K562 treated with DMSO at 1 percent for 4 hours (cell line): ENCODE measurements around the gene RSAD2. TPM values are rescaled to one million over a fixed set of nuclear protein-coding genes. Genes with fewer than 3 reads are reported as not detected.

ENCODE experiments used
- total RNA-seq: library from RNA; unstranded; fragments of 300-600 nt; gene quantifications from 2 replicates; pipeline ENCODE4 v1.2.3, GENCODE V29; 2022; ENCODE audit not compliant: insufficient read depth

The RSAD2 gene, protein sequence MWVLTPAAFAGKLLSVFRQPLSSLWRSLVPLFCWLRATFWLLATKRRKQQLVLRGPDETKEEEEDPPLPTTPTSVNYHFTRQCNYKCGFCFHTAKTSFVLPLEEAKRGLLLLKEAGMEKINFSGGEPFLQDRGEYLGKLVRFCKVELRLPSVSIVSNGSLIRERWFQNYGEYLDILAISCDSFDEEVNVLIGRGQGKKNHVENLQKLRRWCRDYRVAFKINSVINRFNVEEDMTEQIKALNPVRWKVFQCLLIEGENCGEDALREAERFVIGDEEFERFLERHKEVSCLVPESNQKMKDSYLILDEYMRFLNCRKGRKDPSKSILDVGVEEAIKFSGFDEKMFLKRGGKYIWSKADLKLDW
- 0.82 TPM in 1 of 2 replicates, not detected in the other for total RNA-seq

DNA sequence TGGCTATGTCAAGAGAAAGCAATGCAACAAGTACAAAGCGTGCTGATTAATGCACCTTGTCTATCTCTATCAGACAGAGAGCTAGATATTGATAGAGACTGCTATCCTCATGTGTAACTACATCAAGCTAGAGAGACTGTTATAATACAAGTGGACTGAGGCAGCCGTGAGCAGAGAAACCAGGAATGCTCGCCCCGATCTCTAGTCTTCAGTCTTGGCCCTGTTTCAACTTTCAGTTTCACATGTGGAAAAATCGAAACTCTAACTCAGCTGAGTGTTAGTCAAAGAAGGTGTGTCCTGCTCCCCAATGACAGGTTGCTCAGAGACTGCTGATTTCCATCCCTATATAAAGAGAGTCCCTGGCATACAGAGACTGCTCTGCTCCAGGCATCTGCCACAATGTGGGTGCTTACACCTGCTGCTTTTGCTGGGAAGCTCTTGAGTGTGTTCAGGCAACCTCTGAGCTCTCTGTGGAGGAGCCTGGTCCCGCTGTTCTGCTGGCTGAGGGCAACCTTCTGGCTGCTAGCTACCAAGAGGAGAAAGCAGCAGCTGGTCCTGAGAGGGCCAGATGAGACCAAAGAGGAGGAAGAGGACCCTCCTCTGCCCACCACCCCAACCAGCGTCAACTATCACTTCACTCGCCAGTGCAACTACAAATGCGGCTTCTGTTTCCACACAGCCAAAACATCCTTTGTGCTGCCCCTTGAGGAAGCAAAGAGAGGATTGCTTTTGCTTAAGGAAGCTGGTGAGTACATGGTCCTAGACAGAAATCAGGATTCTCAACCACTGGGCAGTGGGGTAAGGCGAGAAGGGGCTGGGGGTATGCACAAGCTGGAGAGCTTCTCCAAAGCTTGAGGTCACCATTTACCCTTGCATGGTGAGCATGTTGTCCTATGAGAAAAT lies at the start of gene RSAD2:
Gene RSAD2 (plus strand): TSS at position 376 of the 903 bp plus-strand sequence. CDS start 24 bp downstream, at position 400.

DNA sequence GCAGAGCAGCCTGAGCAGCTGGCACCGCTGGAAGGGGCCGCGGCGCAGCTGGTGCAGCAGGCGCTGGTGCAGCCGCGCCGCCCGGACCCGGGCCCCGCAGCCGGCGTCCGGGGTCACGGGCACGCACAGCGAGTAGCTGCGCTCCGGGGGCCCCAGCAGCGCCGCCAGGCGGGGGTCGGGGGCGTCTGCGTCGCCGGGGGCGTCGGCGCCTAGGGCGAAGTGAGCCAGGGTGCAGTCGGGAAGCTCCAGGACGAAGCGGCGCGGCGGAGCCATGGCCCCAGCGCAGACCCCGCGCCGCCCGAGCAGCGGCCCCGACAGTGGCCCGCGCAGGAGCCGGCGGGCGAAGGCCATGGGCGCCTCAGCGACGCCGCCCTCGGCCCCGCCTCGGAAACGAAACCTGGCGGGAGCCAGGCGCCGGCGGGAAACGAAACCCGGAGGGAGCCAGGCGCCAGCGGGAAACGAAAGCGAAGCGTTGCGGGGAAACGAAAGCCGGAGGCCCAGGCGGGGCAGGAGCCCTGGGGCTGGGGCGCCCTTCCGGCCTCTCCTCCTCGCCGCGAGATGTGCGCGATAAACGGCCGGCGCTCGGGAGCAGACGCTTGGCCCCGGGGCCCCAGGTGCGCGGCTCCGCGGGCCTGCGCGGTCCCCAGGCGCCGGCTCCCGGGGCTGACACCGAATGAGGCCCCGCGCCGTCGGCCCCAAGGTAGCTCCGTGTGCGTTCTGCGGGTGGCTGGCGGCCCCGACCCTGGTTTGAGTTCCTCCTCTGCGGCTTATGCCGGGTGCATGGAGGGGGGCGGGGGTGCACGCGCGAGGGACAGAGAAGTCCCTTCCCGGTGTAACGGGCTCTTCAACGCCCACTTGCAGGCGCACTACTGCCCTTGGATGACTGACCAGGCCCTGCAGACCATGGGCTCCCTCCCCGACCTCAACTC lies 12.0 kb upstream of the RSAD2 start, which contains the start of gene CMPK2:
Gene CMPK2 (minus strand): TSS at position 562 of the 929 bp plus-strand sequence. CDS start 211 bp downstream, at position 351.

DNA sequence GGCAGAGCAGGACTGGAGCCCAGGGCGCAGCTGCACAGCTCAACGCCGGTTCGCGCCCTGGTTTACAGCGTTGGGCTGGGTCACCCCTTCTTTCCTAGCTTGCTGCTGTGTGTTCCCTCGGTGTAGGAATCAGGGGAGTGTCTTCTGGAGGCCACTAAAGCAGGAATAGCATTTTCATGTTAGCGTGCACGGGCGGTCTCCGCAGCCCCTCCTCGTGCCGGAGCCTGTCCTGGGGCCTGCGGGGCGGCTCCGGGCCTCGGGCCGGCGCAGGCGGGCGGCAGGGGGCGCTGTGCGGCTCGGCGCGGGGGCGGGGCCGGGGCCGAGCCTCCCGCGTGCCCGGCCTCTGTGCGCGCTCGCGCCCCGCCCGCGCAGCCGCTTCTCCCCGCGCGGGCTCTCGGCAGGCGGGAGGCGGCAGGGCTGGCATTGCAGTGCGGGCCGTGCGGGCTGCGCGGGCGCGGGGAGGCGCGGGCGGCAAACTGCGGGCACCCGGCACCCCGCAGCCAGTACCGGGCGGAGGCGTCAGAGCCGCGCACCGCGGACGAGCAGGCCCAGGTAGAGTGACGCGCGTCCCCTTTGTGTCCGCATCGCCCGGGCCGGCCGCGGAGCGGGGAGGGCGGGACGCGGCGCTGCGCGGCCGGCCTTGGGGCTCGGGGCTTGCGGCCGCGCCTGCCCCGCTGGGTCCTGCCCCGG lies 39.6 kb downstream of the RSAD2 start, which contains the start of gene RNF144A:
Gene RNF144A (plus strand): TSS at position 342 of the 690 bp plus-strand sequence. CDS start 79,515 bp downstream, outside the sequence.

Other genes starting within 250 kb of the RSAD2 start
- 19.7 and 27.6 TPM in 2 replicates for gene CMPK2, start 11.9 kb upstream of the RSAD2 start, total RNA-seq
- 5.5 and 7.3 TPM in 2 replicates for gene RNF144A, start 39.6 kb downstream of the RSAD2 start, total RNA-seq